Muscle of leg (tissue), 11 donors: ENCODE results near the gene PHF21B. TPM values are rescaled to one million over a fixed set of nuclear protein-coding genes. Genes with fewer than 3 reads are reported as not detected.

Source experiments
- DNase-seq: peaks from one replicate; pipeline ENCODE4 v3.0.0; 2013
- H3K27ac ChIP-seq: one replicate; pipeline ENCODE4 v1.5.1; 2013; ENCODE audit warnings: mild to moderate bottlenecking, low read length, control low read depth
- H3K27me3 ChIP-seq: one replicate; pipeline ENCODE4 v1.6.1; 2013; ENCODE audit warnings: low read length; ENCODE audit not compliant: control insufficient read depth, insufficient read depth
- H3K36me3 ChIP-seq: one replicate; pipeline ENCODE4 v1.6.1; 2013; ENCODE audit warnings: low read length; ENCODE audit not compliant: control insufficient read depth, insufficient read depth
- H3K4me1 ChIP-seq: one replicate; pipeline ENCODE4 v1.6.1; 2013; ENCODE audit warnings: low read length; ENCODE audit not compliant: control insufficient read depth, insufficient read depth
- H3K4me3 ChIP-seq: one replicate; pipeline ENCODE4 v1.5.1; 2013; ENCODE audit warnings: low read length, control low read depth
- H3K9me3 ChIP-seq: replicated peaks from 2 replicates; pipeline ENCODE4 v1.6.1; 2013; ENCODE audit warnings: low read depth, low read length; ENCODE audit not compliant: control insufficient read depth
- WGBS: methylation state at CpG from one replicate; pipeline ENCODE4 v1.1.5; 2013; ENCODE audit warnings: missing lambda C conversion rate; ENCODE audit not compliant: insufficient coverage; 5-methylcytosine and 5-hydroxymethylcytosine counted together
- polyA plus RNA-seq, 8 donors: library from polyadenylated mRNA; unstranded; fragments of 120-200 nt; gene quantifications; one replicate each; pipeline versions ENCODE4 v1.2.1 to v1.2.3, GENCODE V29; 2013; ENCODE audit warnings: inconsistent platforms in 1 of 8, low replicate concordance in 1 of 8; ENCODE audit not compliant: insufficient read length in 8 of 8, insufficient read depth in 1 of 8
- total RNA-seq: library from RNA; stranded (reverse); fragments of 120-200 nt; gene quantifications from one replicate; pipeline ENCODE4 v1.2.4, GENCODE V29; 2013

Gene PHF21B
- total and polyA plus RNA-seq, 9 donors, result 0.22 to 0.71 (median 0.49) TPM

- DNase-seq, result no peak
- Histone ChIP-seq H3K36me3 (no peaks in the 10 kb centered on the region), H3K27ac (no peak overlapping the region), H3K9me3 (no peaks in the 10 kb centered on the region), H3K4me3 (no peak overlapping the region), H3K27me3 (peaks cover 2% of the 10 kb centered on the region), H3K4me1 (no peaks in the 10 kb centered on the region)
- 70% methylated on average over 6 of the region's 6 CpGs for WGBS
These were observed 30.7 kb downstream of the PHF21B start for GRCh38 chr22:44979154-44979553.

GRCh38 chr22:44975427-44976262, 34.2 kb downstream of the PHF21B start:
- Histone ChIP-seq H3K36me3 (no peaks in the 10 kb centered on the region), H3K4me3 (no peak overlapping the region), H3K27ac (no peak overlapping the region), H3K4me1 (no peaks in the 10 kb centered on the region), H3K27me3 (peaks cover 2% of the 10 kb centered on the region), H3K9me3 (no peaks in the 10 kb centered on the region)
- WGBS, result 29% methylated on average over 19 of the region's 22 CpGs
- DNase-seq, result peak; percentile 85

GRCh38 chr22:44974454-44974853, 35.4 kb downstream of the PHF21B start:
- DNase-seq, result no peak
- no peaks in the 10 kb centered on the region for H3K4me1 ChIP-seq
- H3K4me3 ChIP-seq, result no peak overlapping the region
- no peaks in the 10 kb centered on the region for H3K9me3 ChIP-seq
- peaks cover 2% of the 10 kb centered on the region for H3K27me3 ChIP-seq
- WGBS, result 86% methylated on average over 5 of the region's 9 CpGs
- no peaks in the 10 kb centered on the region for H3K36me3 ChIP-seq
- no peak overlapping the region for H3K27ac ChIP-seq

DNA sequence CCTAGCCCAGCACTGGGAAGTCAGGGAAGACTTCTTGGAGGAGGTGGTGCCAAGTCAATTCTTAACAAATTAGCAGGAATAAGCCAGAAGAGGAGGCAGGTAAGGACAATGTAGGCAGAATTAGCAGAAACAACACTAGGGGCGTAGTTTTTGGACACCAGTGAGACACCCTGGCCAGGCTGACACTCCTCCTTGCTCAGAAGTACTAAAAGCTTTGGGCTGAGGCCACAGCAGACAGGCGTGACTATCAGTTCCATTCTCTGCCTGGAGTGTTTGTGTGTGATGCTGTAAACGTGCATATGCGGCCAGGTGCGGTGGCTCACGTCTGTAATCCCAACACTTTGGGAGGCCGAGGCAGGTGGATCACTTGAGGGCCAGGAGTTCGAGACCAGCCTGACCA, 36.0 kb downstream of the PHF21B start:
- Histone ChIP-seq H3K4me3 (no peak overlapping the region), H3K9me3 (no peaks in the 10 kb centered on the region), H3K36me3 (no peaks in the 10 kb centered on the region), H3K27ac (no peak overlapping the region), H3K4me1 (no peaks in the 10 kb centered on the region), H3K27me3 (no peaks in the 10 kb centered on the region)
- DNase-seq, result no peak
- WGBS, result 88% methylated on average over 8 of the region's 8 CpGs

DNA sequence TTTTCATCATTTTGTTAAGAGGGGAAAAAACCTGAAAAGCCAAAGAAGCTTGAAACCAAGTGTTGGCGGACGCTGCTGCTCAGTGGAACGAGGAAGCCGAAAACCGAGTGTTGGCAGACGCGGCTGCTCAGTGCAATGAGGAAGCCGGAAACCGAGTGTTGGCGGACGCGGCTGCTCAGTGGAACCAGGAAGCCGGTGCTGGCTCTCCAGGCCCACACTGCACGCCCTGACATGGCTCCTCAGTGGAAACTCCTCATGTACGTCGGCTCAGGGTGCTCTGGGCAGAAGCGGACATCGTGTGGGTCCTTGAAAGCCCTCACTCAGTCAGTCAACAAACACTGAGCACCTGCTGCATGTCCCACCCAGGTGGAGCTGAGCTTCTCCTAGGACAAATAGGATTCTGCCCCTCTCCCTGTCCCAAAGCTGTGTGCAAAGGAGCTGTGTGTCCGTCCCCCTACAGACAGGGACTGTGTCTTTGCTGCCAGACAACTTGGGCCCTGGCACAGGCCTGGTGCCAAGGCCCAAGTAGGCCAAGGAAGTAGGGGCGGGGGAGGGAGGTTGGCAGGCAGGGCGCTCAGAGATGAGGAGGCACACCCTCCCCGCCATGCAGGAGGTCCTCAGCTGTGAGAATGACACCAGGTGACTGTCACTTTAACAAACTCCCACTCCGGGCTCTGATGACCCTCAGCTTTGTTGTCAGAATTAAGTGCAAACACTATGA, 37.3 kb downstream of the PHF21B start:
- Histone ChIP-seq H3K4me3 (no peak overlapping the region), H3K9me3 (no peaks in the 10 kb centered on the region), H3K27ac (no peak overlapping the region), H3K4me1 (no peaks in the 10 kb centered on the region), H3K36me3 (no peaks in the 10 kb centered on the region), H3K27me3 (no peaks in the 10 kb centered on the region)
- peak; percentile 41 for DNase-seq
- whole genome bisulfite sequencing, result 67% methylated on average over 18 of the region's 23 CpGs

GRCh38 chr22:44971651-44972362, 38.0 kb downstream of the PHF21B start:
- H3K27ac ChIP-seq, result no peak overlapping the region
- WGBS, result 73% methylated on average over 8 of the region's 11 CpGs
- DNase-seq, result no peak
- no peaks in the 10 kb centered on the region for H3K4me1 ChIP-seq
- no peak overlapping the region for H3K4me3 ChIP-seq
- H3K27me3 ChIP-seq, result no peaks in the 10 kb centered on the region
- no peaks in the 10 kb centered on the region for H3K9me3 ChIP-seq
- H3K36me3 ChIP-seq, result no peaks in the 10 kb centered on the region

GRCh38 chr22:44970291-44970690, 39.5 kb downstream of the PHF21B start:
- Histone ChIP-seq H3K27ac (no peak overlapping the region), H3K27me3 (no peaks in the 10 kb centered on the region), H3K9me3 (no peaks in the 10 kb centered on the region), H3K4me1 (no peaks in the 10 kb centered on the region), H3K4me3 (no peak overlapping the region), H3K36me3 (no peaks in the 10 kb centered on the region)
- DNase-seq, result no peak
- 68% methylated on average over 4 of the region's 6 CpGs for WGBS

GRCh38 chr22:44969817-44970216, 40.0 kb downstream of the PHF21B start:
- no peak overlapping the region for H3K4me3 ChIP-seq
- H3K9me3 ChIP-seq, result no peaks in the 10 kb centered on the region
- H3K36me3 ChIP-seq, result no peaks in the 10 kb centered on the region
- no peaks in the 10 kb centered on the region for H3K4me1 ChIP-seq
- no peak for DNase-seq
- H3K27ac ChIP-seq, result no peak overlapping the region
- H3K27me3 ChIP-seq, result no peaks in the 10 kb centered on the region
- WGBS, result 98% methylated on average over 8 of the region's 9 CpGs

- 38% methylated on average over 6 of the region's 7 CpGs for WGBS
These were observed 41.1 kb downstream of the PHF21B start for GRCh38 chr22:44968736-44969135.

GRCh38 chr22:44965171-44965570, 44.6 kb downstream of the PHF21B start:
- H3K27ac ChIP-seq, result no peak overlapping the region
- no peaks in the 10 kb centered on the region for H3K36me3 ChIP-seq
- H3K27me3 ChIP-seq, result no peaks in the 10 kb centered on the region
- H3K4me3 ChIP-seq, result no peak overlapping the region
- H3K9me3 ChIP-seq, result no peaks in the 10 kb centered on the region
- 76% methylated on average over 6 of the region's 6 CpGs for WGBS
- DNase-seq, result no peak
- H3K4me1 ChIP-seq, result no peaks in the 10 kb centered on the region

More at GRCh38 chr22:44968736-44969135, 41.1 kb downstream of the PHF21B start:
- no peak overlapping the region for H3K4me3 ChIP-seq
- no peaks in the 10 kb centered on the region for H3K27me3 ChIP-seq
- no peaks in the 10 kb centered on the region for H3K4me1 ChIP-seq
- no peaks in the 10 kb centered on the region for H3K36me3 ChIP-seq
- H3K9me3 ChIP-seq, result no peaks in the 10 kb centered on the region
- H3K27ac ChIP-seq, result no peak overlapping the region
- DNase-seq, result peak; percentile 4
